ENCODE results near the gene ASIC2.
A peak's percentile ranks its signal among the peaks of the same experiment; 100 is the strongest.

Gene ASIC2

GRCh38 chr17:33287096-33287725 lies 5.9 kb downstream of the ASIC2 start:
- DNase-seq: no peak

DNA sequence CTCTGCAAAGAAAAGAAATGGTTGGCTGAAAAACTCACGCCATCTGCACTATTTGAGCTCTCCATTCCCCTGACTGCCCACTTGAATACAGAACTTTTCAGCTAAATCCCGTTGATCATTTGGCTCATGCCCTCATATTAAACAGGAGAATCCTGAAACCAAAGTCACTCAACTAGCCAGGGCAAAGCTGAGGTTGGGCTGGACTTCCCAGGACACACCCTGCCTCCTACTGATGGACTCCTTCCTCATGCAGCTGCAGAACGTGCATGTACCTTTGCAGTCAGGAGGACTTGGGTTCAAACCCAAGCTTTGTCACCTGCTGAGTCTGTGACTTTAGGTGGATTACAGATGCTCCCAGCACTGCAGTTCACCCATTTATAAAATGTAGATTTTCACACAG lies 7.7 kb downstream of the ASIC2 start:
- no peak for DNase-seq

DNA sequence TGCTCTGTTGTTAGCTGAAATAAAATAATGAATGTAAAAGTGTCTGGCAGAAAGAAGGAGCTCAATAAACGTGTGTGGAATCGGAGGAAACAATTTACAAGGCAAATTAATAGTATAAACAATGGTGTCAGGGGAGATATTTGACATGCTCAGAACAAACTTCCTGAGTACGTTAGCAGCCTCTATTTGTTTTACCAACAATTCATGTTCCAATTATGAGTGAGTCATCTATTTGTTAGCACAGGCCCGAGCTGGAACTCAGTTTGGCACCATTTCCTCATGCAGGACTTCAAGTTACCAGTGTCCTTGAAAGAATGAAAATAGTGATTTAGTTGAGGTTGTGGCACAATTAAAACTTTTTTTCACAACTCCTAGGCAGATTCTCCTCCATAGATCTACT lies 9.1 kb downstream of the ASIC2 start:
- peak; percentile 5 to 31 for DNase-seq

GRCh38 chr17:33280162-33280943 lies 12.7 kb downstream of the ASIC2 start:
- no peak for DNase-seq

DNA sequence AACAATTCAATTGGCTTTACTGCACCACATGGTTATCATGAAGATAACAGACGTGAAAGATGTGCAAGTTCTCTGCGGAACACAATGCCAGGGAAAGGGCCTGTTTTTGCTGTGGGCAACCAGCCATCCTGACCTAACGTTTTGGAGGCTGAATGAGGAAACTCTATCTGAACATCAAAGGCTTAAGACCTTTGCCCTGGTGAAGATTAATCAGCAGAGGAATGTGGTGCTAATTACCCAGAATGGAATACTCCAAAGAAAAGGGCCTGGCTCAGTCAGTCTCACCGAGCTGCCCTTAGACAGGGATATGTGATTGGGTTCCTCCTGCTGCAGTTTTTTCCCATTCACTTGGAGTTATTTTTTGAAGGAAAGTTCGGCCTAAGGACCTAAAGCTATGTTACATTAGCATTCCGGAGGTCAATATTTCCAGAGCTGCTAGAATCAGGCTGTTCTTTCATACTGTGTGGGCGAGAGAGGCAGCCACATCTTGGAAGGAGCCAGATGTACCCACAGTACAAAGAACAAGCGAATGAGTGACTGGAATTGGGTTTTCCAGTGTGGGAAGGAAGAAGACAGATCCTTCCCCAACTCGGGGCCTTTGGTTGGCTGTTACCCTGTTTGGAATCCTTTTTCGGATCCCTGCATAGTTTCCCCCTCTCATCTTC lies 15.5 kb downstream of the ASIC2 start:
- no peak for DNase-seq

DNA sequence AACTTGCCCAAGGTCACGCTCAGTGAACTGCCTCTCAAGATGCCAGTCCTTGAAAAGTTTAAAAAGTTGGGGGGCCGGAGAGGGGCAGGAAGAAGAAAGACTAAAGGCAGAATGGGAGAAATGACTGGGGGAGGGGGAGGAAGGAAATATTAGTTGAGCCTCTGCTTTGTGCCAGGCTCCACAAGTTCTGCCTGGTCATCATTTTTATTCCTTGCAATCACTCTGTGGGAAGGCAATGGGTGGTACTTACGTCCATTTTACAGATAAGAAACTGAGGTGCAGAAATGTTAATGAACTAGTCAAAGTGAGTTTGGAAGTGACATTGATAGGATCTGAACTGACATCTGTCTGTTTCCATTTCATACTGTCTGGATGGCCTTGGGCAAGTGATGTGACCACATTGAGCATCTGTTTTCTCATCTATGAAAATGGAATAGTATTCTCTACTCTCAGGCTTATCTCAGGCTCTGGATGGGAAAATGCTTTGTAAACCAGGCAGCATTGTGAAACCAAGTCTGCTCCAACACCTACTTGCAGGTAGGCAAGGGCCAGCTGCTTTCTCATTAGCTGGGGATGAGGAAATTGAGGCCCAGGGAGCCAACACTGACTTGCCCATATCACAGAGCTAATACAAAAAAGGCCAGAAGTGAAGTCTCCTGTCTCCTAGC lies 19.2 kb downstream of the ASIC2 start:
- no peak for DNase-seq

DNA sequence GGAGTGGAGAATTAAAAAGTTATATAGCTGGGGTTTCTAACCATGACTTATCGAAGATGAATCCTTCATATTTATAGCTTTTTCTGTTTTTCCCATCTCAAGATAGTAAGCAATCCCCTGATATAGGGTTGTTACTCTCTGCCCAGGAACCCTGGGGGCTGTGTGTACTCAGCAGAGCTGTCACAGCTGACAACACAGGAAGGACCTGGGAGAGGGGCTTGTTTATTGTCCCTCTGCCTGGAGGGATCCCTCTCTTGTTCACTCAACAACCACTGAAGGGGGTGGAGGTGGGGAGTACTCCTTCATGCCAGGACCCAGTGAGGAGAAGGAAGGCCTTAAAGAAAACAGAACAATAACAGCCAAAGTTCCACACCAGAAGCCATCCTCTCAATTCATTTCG lies 19.8 kb downstream of the ASIC2 start:
- no peak for DNase-seq

DNA sequence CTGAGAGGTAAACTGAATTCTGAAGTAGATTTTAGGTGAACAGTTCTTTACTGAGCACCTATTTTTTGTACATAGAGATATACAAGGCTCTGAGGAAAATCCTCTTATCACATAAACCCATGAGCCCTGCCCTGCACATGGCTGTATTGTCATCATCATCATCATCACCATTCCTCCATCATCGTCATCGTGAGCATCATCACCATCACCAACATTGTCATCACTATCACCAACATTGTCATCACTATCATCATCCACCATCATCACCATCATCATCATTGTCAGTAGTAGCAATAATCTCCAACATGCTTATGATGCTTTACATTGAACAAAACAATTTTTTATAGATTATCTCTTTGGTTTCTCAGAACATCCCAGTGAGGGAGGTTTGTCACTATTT lies 20.7 kb downstream of the ASIC2 start:
- no peak for DNase-seq

DNA sequence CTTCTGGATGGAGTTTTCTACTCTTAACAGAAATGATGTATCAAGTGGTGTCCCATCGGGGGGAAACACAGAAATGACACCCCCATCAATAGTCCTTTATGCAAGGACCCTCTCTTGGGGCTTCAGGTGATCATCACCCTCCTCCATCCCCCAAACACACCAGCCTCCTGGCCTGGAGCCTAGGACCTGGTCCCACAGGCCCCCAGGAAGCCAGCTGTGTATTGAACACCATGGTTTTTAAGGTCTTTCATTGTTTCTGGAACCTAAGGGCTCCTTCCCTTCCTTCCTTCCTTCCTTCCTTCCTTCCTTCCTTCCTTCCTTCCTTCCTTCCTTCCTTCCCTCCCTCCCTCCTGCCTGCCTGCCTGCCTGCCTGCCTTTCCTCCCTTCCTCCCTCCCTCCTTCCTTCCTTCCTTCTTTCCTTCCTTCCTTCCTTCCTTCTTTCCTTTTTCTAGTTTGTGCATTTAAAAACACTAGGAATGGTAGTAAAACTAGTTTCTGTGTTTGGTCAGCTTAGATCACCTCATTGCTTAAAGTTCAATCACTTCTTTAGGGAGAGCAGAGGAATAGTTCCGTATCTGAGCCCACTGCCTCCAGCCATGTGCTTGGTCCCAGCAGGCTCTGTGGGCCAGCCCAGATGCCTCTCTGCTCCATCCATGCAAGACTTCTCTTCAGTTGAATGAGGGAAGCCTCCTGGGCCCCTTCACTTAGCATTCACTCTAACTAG lies 23.6 kb downstream of the ASIC2 start:
- no peak for DNase-seq

DNA sequence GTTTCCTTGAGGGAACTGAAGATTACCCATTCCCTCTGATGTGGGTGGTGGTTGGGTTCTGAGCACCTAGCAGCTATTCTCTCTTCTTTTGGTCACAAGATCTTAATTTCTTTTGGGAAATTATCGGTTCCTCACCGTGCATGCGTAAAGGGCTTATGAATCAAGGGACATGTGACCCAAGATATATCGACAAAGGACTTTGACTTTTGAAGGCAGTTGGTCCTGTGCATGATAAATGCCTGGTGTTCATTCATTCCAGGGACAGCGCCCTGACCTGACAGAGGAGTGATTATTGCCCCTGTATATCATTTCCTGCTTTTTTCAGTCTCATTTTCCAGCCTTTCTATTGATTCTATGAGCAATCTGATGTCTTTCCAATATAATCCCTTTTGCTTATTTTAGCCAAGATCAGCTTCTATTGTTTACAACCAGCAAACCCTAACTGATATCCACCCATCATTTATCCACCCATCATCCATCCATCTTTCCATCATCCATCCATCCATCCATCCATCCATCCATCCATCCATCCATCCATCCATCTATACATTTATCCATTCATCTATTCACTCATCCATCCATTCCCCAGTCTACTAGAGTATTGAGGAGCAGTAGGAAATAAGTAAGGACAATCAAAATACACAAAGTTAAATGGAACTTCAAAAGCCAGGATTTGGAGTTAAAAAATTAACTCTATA lies 25.1 kb downstream of the ASIC2 start:
- no peak for DNase-seq

DNA sequence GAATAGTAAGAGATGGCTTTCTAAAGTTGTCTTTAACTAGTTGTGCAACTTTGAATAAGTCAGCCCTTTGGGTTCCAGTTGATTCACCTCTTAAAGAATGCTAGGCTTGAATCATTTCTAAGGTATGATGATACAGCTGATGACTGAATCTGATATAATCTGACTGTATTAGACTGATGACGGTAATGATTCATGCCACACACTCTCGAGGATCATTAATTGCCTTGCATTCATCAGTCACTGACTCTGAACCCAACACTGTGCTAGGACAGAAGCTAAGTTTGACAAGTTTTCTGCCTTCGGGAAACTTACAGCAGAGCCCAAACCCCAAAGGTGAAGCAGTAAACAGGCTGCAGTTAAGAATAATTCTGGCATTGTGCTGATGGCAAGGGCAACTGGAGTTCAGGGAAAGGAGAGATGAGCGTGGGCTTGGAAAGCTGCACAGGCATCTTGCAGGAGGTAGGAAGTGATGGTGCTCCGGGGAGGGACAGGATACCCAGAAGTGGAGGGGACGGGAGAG lies 25.8 kb downstream of the ASIC2 start:
- no peak for DNase-seq

DNA sequence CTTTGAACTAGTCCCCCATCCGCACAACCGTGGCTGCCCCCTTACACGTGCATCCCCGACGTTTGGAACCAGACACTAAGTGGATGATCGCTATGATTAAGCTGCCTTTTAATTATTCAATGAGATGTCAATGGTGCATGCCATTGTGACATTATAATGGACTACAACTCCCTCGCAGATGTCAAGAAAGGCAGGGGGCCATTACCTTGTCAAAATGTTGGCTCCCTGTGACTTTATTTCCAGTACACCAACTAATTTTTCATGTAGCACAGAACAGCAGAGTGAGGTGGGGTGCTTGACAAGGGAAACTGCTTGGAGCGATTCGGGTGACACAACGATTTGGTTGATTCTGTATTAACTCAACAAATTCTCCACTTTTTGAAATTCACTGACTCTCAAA lies 26.5 kb downstream of the ASIC2 start:
- no peak for DNase-seq

DNA sequence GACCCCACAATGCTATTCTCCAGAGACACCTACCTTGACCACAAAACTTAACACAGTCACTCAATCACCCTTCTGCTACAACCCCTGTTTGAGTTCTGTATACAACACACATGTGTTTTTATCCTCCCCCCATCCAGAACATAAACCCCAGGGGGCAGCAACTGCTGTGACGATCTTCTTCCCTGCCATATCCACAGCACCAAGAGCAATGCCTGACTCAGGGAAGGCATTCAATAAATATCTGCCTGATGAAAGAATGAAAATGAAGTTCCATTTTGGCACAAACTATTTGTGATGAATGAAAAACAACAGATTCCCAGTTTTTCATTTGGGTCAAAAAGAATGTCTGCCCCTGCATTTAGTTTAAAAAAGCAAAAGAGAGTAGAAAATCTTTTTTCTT lies 27.0 kb downstream of the ASIC2 start:
- no peak for DNase-seq

DNA sequence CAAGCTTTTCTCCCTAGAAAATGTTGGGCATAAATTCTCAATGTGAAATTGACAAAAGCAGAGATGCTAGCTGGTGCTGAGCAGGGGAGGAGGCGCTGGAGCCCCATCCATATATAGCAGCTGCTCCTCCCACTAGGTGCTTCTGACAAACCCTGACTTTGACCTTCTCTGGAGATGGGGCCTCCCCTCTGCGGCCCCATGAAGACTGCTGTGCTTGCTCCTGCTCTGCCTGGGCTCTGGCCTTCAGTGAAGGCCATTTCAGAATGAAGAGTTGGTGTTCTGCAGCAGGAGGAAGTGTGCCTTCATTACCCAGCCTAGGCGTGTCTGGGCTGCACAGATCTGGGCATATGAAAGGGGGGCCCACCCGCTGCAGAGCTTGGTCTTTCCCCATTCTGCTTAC lies 29.7 kb downstream of the ASIC2 start:
- no peak for DNase-seq

DNA sequence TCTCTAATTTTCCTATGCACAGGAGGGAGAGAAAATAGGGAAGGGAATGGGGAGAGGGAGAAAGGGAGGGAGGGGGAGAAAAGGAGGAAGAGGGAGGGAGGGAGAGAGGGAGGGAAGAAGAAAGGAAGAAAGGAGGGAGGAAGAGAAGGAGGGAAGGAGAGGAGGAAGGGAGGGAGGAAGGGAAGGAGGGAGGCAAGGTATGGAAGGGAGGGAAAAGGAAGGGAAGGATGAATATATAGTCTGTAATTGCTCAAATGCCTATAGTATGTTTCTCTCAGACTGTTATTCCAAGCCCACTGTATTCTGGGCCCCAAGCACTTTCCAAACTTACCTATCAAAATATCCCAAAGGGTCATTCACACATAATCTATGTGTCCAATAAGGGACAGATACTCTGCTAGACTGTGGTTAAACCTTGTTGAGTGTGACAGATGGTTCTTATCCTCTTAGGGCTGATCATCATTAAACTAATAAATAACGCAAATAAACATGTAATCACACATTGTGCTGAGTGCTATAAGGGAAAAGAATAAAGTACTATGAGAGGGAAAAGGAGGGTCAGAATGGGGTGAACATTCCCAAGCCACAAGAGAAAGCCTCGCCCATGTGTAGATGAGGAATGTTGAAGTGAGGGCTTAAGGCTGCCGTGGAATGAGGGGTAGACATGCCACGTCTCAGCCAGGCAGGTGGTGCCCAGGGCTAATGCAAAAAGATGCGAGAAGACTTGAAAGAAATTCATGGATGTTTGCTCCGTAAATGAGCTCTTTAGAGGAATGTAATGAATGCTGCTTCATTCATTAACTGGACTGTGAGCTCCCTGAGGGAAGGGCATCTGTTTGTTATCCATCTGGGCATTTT lies 30.6 kb downstream of the ASIC2 start:
- DNase-seq: no peak

DNA sequence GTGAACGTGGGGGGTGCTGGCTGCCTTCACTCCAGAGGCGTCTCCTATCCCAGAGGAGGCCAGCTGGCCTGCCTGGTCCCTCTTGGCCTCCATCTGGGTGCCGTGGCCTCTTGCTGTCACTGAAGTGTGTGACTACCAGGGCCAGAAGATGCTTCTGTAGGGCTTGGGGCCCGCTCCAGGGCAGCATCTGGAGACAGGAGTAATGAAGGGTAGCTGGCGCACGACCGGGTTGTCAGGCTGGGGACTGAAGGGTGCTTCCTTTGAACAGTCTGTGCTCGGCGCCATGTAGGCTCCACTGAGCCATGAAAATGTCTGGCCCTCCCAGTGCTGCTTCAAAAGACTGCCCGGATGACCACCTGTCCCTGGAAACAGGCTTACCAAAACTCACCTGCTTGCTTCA lies 31.3 kb downstream of the ASIC2 start:
- no peak for DNase-seq

DNA sequence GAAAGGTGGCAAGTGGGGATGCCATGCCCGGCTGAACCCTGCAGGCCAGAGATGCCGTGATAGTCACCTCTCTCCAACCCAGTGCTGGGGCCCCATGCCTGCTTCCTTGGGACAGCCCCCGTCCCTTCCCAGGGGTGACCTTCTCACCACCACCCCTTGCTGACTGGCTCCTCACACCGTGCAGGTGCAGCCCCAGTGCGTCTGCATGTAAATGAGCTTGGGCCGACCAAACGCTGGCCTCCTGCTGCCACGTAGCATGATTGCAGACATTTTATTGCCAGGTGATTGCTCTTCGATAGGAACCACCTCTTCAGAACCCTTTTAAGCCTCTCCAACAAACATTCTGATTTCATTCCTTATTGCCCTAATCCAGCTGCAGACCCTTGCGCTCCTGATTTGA lies 32.5 kb downstream of the ASIC2 start:
- no peak for DNase-seq

DNA sequence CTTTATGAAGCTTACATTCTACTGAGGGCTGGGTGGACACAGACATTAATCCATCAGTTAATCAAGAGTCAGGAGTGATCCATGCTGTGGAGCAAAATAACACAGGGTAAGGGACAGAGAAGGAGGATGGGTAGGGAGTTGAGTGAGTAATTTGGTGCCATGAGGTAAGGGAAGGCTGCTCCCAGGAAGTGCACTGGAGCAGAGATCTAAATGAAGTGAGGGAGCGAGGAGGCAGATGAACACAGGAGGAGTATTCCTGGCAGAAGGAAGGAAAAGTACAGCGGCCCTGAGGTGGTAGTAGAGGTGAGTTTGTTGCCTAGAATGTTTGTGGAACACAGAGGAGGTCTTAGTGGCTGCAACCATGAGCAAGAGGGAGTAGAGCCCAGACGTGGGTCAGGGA lies 34.8 kb downstream of the ASIC2 start:
- DNase-seq: no peak

GRCh38 chr17:33245183-33245582 lies 47.9 kb downstream of the ASIC2 start:
- no peak for DNase-seq

DNA sequence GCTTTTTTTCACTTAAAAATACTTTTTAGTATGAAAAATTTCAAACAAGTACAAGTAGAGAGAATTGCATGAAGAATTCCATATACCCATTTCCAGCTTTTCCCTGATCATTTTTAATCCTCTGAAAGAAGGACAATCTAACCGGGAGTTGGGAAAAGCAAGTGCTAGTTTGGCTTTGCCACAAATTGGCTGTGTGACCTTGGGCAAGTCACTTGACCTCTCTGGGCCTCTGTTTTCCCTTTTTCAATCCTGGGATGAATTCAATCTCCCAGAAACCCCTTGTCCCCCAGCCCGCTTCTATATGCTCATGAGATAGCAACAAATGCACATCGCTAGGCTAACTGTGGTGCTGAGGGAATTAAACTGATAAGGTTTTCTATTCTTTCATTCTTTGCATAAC lies 49.4 kb downstream of the ASIC2 start:
- DNase-seq: no peak
